ENCODE results near the gene CKAP5. TPM values are rescaled to one million over a fixed set of nuclear protein-coding genes. Genes with fewer than 3 reads are reported as not detected.

Gene CKAP5
- total RNA-seq, 1 donor from 2014 or later = 101 TPM

DNA sequence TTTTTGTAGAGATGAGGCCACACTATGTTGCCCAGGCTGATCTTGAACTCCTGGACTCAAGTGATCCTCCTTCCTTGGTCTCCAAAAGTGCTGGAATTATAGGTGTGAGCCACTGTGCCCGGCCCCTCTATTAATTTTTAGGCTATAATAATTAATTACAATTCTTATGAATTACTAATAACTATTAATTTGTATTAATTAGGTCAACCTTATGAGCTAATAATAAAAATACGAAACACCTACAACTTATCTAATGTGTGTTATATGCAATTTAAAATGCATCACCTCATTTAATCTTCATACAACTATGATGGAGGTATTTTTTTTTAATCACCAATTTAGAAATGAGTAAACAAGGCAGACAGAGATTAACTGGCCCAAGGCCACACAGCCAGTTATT is 46.0 kb upstream of the CKAP5 start:
- Mint-ChIP-seq H3K9me3 (ENCODE audit: unreplicated experiment) (no peaks in the 10 kb centered on the region), H3K4me1 (ENCODE audit: unreplicated experiment) (peaks cover 2% of the 10 kb centered on the region), H3K27me3 (ENCODE audit: unreplicated experiment) (no peaks in the 10 kb centered on the region), H3K36me3 (ENCODE audit: unreplicated experiment) (peaks cover 22% of the 10 kb centered on the region), H3K27ac (ENCODE audit: unreplicated experiment) (no peak overlapping the region), H3K4me3 (ENCODE audit: unreplicated experiment) (no peak overlapping the region)
- TF ChIP-seq, protein P1, sequence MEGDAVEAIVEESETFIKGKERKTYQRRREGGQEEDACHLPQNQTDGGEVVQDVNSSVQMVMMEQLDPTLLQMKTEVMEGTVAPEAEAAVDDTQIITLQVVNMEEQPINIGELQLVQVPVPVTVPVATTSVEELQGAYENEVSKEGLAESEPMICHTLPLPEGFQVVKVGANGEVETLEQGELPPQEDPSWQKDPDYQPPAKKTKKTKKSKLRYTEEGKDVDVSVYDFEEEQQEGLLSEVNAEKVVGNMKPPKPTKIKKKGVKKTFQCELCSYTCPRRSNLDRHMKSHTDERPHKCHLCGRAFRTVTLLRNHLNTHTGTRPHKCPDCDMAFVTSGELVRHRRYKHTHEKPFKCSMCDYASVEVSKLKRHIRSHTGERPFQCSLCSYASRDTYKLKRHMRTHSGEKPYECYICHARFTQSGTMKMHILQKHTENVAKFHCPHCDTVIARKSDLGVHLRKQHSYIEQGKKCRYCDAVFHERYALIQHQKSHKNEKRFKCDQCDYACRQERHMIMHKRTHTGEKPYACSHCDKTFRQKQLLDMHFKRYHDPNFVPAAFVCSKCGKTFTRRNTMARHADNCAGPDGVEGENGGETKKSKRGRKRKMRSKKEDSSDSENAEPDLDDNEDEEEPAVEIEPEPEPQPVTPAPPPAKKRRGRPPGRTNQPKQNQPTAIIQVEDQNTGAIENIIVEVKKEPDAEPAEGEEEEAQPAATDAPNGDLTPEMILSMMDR (IDR thresholded peaks at IDR 0.05) = no peak
- DNase-seq (ENCODE audit: extremely low spot score, unreplicated experiment) = no peak

DNA sequence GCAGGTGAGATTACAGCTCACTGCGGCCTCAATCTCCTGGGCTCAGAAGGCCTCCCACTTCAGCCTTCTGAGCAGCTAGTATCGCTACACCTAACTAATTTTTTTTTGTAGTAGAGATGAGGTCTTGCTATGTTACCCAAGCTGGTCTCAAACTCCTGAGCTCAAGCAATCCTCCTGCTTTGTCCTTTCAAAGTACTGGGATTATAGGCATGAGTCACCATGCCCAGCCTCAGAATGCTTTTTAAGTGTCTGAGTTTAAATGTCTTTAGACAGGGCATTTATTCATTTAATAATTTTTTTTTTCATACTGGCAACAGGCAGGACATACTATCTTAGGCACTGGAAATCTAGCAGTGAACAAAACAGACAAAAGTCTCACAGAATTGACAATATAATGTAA is 44.6 kb upstream of the CKAP5 start:
- Mint-ChIP-seq H3K9me3 (ENCODE audit: unreplicated experiment) (no peaks in the 10 kb centered on the region), H3K27ac (ENCODE audit: unreplicated experiment) (no peak overlapping the region), H3K27me3 (ENCODE audit: unreplicated experiment) (no peaks in the 10 kb centered on the region), H3K4me1 (ENCODE audit: unreplicated experiment) (no peaks in the 10 kb centered on the region), H3K4me3 (ENCODE audit: unreplicated experiment) (no peak overlapping the region), H3K36me3 (ENCODE audit: unreplicated experiment) (peaks cover 21% of the 10 kb centered on the region)
- no peak for DNase-seq (ENCODE audit: extremely low spot score, unreplicated experiment)
- TF ChIP-seq, protein P1 (IDR thresholded peaks at IDR 0.05) = no peak

DNA sequence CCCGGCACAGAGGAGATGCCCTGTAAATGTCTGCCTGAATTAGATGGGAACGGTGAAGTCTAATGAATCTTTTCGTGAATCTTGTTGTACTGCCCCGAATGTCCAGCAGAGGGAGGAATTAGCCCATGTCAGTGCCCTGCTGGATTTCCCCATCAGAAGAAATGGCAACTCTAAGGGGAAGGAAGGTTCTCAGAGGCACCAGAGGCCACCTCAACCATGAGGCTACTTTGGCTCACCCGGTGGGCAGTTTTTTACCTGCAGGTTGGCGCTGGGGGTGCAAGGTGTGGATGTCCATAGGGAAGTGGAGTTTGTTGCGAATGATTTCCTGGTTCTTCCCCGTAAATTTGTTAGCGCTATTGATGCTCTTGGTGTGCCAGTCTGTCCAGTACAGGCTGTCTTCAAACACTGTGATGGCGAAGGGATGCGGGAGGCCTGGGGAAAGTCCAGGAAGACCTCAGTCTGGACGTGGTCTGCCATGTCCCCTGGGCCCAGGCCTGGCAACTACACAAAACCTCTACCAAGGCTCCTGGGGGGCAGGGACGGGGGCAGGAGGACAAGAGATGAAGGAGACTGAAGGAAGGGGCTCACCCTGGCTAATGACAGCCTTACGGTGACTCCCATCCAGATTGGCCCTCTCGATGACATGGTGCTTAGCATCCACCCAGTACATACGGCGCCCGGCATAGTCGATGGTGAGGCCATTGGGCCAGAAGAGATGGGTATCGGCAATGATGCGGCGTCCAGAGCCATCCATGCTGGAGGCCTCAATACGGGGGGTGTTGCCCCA is 43.8 kb upstream of the CKAP5 start:
- TF ChIP-seq, protein P1 (IDR thresholded peaks at IDR 0.05) = peak; percentile 85
- Mint-ChIP-seq H3K27me3 (ENCODE audit: unreplicated experiment) (no peaks in the 10 kb centered on the region), H3K4me1 (ENCODE audit: unreplicated experiment) (no peaks in the 10 kb centered on the region), H3K4me3 (ENCODE audit: unreplicated experiment) (no peak overlapping the region), H3K9me3 (ENCODE audit: unreplicated experiment) (no peaks in the 10 kb centered on the region), H3K36me3 (ENCODE audit: unreplicated experiment) (peaks cover 21% of the 10 kb centered on the region), H3K27ac (ENCODE audit: unreplicated experiment) (peak overlapping the region; percentile 27)
- DNase-seq (ENCODE audit: extremely low spot score, unreplicated experiment) = no peak

DNA sequence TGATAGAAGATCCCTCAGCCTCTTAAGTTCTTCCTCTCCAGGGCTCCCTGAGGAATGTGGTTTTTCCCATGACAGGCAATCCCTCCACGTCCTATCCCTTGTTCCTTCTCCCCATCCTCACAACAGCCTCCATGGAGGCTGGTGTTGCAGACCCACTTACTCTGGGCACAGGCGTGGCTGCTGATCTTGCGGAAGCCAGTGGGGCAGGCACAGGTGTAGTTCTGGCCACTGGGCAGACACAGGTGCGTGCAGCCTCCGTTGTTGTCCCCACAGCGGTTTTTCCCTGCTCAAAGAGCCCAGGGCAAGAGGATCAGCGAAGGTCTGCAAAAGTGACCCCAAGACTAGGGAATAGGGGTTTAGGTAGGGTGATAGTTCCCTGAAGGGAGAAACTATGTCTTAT is 43.2 kb upstream of the CKAP5 start:
- Mint-ChIP-seq H3K9me3 (ENCODE audit: unreplicated experiment) (no peaks in the 10 kb centered on the region), H3K4me3 (ENCODE audit: unreplicated experiment) (no peak overlapping the region), H3K27me3 (ENCODE audit: unreplicated experiment) (no peaks in the 10 kb centered on the region), H3K4me1 (ENCODE audit: unreplicated experiment) (no peaks in the 10 kb centered on the region), H3K27ac (ENCODE audit: unreplicated experiment) (no peak overlapping the region), H3K36me3 (ENCODE audit: unreplicated experiment) (peaks cover 17% of the 10 kb centered on the region)
- no peak for DNase-seq (ENCODE audit: extremely low spot score, unreplicated experiment)
- TF ChIP-seq, protein P1 (IDR thresholded peaks at IDR 0.05) = no peak

DNA sequence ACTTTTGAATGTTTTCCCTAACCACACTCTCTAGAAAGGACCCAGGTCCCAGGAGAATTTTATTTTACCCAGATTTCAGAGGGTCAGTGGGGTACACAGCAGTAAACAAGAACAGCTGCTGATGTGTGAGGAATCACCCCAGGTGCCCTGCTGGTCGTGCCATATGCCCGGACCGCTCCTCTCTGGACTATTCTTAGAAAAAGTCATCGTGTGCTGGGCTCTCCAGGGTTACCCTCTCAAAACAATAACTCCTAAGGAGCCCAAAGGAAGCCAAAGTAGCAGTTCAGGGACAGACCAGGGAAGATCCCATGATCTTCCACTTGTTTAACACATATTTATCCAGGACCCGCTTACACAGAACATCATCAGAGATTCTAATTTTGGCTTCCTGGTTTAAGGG is 42.6 kb upstream of the CKAP5 start:
- no peak overlapping the region for H3K4me3 Mint-ChIP-seq (ENCODE audit: unreplicated experiment)
- TF ChIP-seq, protein P1 (IDR thresholded peaks at IDR 0.05) = no peak
- no peak for DNase-seq (ENCODE audit: extremely low spot score, unreplicated experiment)
- H3K4me1 Mint-ChIP-seq (ENCODE audit: unreplicated experiment) = no peaks in the 10 kb centered on the region
- peaks cover 18% of the 10 kb centered on the region for H3K36me3 Mint-ChIP-seq (ENCODE audit: unreplicated experiment)
- no peak overlapping the region for H3K27ac Mint-ChIP-seq (ENCODE audit: unreplicated experiment)
- H3K27me3 Mint-ChIP-seq (ENCODE audit: unreplicated experiment) = no peaks in the 10 kb centered on the region
- H3K9me3 Mint-ChIP-seq (ENCODE audit: unreplicated experiment) = no peaks in the 10 kb centered on the region
